ENCODE data around the gene MRPL39.

The MRPL39 gene

DNA sequence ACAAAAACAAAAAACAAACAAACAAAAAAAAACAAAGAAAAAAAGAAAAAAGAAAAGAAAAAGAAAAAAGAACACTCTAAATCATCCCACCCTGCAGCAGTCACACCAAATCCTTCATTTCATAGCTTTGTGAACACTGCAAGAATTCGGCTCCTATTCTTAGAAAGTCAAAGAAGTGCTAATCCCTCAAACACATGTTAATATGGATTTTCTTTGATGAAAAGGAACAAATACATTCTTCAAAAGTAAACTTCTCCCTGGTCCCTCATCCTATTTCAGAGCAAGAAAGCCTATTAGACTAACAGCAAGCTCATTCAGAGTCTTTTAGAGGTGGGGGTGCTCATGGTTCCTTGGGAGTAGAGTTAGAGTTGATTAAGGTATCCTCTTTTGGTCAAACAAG, 7.2 kb upstream of the MRPL39 start:
- no peak for DNase-seq (ENCODE audit: low spot score)

DNA sequence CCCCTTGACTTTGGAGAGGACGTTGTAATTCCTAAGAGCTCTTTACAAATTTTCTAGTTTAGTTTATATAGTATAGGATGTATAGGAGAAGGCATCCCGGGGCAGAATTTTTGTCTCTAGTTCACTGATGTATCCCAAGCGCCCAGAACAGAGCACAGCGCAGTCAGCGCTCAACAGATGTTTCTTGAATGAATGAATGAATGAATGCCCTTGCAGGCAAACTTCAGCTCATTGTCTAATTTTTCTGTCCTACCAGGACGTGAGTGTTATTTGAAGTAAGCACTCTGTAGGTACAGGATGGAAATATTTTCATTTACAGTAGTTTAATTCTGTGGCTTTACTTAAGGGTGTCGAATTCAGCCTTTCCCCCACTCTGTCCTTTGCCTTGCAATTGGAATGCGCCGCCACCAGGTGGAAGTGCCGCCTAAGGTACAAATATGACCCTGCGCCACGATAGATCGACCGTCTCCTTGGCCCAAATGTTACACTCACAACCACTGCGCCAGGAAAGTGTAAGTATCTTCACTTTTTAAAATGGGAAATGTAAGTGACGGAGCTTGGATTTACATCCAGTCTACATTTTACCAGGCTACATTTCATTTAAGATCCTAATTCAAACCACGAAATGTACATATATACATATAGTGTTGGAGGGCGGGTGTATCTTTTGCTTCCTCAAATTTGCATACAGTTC, 910 bp upstream of the MRPL39 start:
- DNase-seq (ENCODE audit: low spot score) = peak; percentile 88

DNA sequence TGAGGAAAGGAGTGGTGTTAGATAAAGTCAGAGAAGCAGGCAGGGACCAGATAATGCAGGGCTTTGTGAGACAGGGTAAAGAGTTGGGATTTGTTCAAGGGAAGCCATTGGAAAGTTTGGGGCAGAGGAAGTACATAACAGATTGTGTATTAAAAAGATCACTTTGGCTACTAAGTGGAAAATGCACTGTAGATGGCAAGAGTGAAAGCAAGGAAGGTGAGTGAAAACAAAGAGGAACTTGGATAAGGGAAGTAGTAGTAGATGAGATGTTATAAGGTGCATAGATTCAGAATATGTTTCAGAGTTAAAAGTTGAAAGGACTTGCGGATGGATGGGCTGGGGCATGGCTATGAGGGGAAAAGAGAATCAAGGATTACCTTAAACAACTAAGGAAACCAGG, 17.4 kb downstream of the MRPL39 start:
- no peak for DNase-seq (ENCODE audit: low spot score)

DNA sequence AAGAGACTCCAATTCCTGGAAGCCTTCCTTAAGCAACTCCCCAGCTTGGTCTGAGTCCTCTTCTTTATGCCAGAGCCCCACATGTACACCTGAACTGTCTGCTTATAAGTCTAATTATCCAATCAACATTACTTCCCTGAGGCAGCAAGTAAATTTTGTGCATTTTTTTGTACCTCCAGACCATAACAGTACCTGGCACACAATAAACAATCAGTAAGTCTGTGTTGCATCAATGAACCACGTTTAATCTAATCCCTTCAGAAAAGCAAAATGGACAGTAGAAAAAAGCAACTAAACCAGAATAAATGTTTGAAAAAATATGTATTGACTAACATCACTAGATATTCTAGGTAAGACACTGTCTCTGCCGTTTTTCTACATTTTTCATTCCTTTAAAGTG, 20.5 kb downstream of the MRPL39 start:
- DNase-seq (ENCODE audit: low spot score) = no peak

DNA sequence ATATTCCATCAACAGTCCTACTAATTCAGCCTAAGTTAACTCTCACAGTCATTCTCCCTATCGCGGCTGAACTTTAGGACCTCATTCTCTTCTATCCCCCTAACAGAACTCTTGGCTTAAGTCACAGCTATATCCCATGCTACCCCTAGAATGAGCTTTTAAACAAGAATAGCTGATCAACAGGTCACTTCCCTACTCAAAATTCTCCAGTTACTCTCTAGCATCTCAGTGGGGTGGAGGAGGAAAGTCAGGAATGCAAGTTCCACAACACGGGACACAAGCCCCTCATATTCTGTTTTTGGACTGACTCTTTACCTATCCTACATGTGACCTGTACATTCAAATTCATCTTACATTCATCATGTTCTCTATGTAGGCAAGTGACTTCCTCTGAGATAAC, 21.0 kb downstream of the MRPL39 start:
- no peak for DNase-seq (ENCODE audit: low spot score)

DNA sequence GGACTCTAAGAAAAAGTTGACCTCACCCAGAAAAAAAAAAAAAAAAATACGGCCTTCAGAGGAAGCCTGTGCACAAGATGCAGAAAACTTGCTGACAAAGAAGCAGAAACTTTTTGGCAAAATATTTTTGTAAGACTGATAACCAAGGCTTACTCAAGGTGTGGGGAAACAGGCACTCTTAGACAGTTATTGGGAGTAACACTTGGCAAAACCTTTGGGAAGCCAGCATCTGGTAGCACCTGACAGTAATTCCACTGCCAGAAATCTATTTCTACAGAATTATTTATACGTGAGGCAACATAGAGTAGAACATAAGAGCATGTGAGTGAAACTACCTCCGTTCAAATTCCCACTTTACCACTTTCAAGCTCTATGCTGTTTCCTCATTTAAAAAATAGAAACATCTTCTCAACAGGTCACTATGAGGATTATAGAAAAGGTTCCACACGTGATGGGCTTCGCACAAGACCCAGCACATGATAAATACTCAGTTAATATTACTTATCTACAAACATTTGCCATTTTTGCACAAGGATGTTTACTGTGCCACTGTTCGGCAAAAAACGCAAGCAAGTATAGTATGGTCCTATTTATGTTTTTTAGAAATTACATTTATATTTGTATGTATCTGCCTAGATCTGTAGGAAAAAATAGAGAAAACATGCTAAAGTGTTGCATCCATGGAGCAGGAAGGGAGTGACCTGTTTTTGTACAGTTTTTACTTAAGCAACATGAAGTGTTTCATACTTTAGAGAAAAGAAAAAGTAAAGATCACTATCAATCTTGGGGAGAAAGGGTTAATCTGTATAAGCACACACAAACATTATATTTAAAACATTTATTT, 22.2 kb downstream of the MRPL39 start:
- DNase-seq (ENCODE audit: low spot score) = no peak

DNA sequence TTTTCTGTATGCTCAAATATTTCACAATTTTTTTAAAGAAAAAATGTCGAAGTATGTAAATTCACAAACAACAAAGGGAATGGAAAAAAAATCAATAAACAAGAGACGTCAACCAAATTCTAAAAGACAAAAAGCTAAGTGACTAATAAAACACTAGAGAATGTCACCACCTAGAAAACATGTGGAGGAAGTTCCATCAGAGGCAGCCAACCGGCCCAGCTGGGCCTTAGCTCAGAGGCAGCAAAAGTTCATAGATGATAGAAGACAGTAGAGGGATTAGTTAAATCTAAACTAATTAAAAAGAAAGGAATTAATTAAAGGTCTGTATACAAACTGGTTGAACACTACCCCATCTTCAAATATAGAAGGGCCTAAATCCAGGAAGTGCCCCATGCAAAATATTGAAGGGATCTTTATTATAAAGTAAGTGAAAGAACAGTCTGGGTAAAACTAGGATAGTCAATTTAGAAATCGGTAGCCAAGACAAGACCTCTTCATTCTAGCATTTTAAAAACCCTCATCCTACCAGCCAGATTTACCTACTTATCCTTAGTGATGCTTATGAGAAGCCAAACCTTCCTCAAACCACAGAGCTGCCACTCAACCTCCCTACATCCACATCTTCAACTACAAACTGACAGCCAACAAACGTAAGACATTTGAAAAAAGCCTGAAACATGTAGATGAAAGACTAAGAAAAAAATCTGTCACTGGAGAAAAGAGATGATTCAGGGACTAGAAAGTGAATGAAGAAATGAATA, 23.7 kb downstream of the MRPL39 start:
- DNase-seq (ENCODE audit: low spot score) = no peak

DNA sequence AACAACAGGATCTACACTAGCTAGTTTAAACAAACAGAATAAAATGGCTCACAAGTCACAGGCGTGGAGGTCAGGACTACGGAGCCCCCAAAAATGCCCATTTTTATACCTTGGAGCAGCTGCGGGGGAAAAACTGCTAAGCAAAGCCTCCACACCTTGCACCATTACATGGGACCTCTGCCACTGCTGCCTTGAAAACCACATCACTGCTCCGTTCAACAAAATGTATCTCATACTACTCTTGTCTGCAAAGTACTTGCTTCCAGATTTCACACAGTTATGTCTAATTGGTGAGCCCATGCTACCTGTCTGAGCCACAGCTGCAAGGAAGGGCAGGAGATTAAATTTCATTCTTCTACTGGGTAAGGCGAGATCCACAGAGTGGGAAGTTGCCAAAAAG, 24.4 kb downstream of the MRPL39 start:
- no peak for DNase-seq (ENCODE audit: low spot score)

DNA sequence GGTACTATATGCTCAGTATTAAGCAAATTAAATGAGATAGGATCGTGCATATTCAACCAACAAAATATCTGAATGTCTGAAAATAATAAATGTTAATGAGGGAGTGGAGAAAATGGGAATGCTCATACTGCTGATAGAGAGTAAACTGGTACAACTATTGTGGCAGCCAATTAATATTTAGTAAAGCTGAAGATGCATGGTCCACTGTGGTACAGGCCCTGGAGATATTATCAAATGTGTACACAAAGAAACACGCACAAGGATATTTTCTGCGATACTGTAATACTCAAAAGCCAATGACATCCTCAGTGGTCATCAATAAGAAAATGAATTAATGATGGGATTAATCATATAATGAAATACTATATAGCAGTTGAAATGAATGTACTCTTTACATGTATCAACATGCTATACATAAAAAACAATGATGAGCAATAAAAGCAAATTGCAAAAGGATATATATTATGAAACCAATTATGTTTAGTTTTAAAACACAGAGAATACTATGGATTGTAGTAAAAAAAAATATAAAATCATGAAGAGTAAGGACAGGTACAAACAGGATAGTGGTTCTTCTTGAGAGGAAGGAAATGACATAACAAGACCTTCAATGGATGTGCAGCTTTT, 25.0 kb downstream of the MRPL39 start:
- no peak for DNase-seq (ENCODE audit: low spot score)

DNA sequence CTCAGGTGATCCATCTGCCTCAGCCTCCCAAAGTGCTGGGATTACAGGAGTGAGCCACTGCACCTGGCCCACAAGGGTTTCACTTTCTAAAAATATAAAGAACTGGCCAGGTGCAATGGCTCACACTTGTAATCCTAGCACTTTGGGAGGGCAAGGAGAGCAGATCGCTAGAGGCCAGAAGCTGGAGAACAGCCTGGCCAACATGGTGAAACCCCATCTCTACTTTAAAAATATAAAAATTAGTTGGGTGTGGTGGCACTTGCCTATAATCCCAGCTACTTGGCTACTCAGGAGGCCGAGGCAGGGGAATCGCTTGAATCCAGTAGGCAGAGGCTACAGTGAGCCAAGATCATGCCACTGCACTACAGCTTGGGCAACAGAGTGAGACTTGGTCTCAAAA, 25.7 kb downstream of the MRPL39 start:
- DNase-seq (ENCODE audit: low spot score) = no peak

DNA sequence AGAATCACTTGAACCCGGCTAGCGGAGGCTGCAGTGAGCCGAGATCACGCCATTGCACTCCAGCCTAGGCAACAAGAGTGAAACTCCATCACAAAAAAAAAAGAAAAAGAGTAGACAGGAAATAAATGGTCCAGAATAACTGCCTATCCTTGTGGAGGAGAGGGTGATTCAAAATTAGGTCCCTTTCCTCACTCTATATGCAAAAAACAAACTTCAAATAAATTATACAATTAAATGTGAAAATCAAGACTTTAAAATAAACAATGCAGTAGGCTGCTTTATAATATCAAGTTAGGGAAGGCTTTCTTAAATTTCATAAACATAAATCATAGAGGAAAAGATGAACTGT, 26.4 kb downstream of the MRPL39 start:
- no peak for DNase-seq (ENCODE audit: low spot score)

DNA sequence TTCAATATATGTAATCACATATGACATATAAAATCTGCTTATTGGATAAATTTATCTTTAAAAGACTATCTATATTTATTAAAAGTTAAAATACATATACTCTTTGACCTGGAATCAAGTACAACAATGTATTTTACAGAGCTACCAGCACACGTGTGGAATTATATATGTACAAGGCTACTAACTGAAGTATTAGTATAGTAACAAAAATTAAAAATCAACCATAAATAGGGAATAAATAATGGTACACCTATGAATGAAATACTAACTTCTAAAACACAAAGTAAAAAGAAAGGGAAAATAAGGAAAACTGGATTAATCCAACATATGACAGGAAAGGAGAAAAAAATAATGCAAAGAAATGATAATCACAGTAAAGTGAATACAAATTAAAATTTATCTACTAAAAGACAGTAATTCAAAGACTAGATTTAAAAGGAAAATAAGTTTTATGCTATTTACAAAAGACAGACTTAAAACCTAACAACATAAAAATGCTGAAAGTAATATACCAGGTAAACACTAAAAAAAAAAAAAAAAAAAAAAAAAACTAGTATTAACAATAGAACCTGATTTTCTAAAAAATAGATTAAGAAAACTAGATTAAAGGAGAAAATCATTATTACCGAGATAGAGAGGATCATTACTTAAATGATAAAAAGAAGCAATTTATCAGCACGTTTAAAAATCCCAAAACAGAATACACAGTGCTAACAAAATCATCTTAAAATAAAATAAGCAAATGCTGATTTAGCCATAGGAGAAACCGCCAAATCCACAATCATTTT, 27.9 kb downstream of the MRPL39 start:
- DNase-seq (ENCODE audit: low spot score) = no peak

DNA sequence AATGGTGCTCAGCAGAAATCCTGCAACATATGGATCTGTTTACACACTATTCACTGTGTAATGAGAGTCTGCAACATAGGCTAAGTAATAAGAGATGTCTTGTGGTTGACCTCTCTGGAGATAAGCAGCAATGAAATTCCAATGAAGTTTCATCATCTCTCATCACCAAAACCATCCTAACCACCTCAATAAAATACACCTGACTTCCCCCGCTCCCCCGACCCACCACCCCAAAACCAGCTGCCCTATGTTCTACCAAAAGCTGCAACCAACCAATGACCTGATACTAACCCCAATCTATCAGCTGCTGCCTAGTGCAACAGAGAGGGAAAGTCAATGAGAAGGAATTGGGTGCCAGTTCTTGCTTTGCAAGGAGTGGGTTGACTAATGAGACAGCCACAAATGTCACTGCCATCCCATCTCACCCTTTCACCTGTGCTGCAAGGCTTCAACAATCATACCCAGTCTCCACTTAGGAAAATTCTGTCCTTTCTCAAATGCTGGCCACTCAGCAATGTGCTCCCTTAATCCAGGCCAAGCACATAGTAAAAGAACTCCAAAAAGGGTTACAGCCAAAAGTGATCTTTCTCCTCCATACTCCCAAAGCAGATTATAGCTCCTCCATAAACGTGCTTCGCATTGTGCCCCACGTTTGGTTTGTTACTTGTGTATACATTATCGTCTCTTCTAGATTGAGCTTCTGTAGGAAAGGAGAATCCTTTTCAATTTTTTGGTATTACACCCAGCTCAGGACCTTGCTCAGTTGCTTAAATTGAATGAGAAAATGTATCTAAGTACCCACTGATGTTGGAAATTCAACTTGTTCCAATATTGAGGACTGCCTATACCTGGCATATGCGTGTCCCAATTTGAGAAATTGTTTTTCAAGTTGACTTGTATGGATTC, 29.0 kb downstream of the MRPL39 start:
- no peak for DNase-seq (ENCODE audit: low spot score)

DNA sequence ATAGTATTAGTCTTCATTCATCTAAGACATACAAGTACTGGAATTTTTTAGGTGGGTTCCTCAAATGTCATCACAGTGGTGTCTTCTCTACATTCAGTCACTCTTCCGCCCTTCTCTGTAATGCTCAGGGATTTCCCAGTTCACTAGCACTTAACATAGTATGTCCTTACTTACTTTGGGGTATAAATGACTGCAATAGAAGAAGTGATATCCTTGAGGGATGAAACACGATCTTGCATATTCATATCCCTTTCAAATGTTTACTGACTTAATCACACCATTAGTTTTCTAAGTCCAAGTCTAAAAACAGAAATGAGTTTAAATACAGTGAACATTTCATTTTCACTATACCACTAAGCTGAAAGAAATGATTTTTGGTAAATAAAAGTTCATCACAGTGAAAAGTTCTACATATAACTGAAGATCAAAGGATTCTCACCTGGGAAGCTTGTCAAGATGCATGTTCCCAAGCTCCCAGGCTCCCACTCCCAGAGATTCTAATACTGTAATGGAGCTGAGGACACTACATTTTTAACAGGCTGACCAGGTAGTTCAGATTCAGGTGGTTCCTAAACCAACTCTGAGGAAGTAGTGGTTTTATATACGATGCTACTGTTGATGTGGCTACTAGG, 29.7 kb downstream of the MRPL39 start:
- DNase-seq (ENCODE audit: low spot score) = no peak

DNA sequence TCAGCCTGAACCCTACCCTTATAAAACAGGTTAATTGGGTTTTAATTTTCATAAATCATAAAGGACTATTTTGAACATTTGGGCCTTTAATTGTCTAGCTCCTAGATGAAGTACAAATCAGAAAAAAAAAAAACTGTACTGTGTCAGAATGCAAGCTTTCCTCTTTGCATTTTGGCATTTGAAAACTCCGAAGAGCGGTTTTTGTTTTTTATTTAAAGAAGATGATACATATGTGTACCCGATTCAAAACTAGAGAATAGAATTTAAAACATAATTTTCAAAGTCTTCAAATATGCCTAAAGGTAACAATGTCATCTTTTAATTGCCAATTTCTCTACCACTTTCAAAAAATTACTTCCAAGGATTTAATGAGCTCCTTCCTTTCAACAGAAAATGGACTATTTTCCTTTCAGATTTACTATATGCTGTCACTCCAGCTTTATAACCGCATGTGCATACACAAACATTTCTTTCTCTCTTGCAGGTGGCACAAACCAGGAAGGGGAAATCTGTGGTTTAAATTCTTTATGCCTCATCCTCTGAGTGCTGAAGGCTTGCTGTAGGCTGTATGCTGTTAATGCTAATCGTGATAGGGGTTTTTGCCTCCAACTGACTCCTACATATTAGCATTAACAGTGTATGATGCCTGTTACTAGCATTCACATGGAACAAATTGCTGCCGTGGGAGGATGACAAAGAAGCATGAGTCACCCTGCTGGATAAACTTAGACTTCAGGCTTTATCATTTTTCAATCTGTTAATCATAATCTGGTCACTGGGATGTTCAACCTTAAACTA, 33.7 kb downstream of the MRPL39 start:
- peak; percentile 76 for DNase-seq (ENCODE audit: low spot score)

DNA sequence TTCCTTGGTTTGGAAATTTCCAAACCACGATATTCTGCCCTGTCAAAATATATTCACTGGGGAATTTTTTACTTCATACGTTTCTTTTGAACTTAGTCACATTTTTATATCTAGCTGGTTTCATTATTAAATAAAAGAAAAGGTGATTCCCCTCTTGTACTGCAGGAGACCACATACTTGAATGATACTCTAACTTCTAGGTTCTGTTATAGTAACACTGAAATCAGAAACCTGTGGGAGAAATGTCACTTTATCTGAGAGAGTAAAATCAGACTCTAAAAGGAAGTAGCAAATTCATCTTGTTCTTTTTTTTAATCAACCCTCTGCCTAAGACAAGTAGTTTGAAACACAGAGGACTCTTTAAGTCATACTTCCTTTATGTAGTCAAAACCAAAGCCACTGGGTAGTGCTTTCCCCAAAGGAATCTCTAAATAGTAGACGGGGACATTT, 34.4 kb downstream of the MRPL39 start:
- no peak for DNase-seq (ENCODE audit: low spot score)

DNA sequence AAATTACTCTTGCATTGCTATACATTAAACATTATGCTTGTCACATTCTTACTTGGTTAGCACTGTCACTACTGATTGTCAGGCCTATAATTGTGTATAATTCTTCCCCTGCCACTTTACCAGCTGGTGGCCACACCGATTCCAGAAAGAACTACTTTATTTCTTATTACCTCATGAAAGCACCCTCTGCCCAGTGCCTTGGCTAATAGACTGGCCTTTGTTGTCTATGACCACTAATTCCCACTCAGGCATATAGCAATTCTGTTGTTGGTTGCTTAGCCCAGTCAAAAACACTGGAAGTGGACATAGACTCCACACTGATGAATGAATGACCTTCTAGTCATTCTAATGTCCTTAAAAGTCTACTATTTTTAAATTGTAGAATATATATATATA, 35.6 kb downstream of the MRPL39 start:
- DNase-seq (ENCODE audit: low spot score) = no peak

DNA sequence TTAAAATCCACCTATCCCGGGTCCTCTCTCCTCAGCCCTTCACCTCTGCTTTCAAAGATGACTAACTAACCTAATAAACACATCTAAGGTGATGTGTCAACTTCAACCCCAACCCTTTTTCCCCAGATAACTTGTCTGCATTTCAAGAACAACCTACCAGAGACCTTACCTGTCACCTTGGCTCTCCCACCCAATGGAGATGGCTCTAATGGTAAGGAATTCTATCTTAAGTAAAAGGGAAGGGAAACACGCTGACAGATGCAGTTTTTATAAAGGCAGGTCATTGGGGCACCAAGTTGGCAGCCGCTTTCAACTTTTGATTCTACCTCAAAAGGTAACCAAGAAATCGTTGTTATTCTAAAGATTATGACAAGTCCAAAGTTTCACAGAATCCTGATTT, 37.6 kb downstream of the MRPL39 start:
- DNase-seq (ENCODE audit: low spot score) = no peak

DNA sequence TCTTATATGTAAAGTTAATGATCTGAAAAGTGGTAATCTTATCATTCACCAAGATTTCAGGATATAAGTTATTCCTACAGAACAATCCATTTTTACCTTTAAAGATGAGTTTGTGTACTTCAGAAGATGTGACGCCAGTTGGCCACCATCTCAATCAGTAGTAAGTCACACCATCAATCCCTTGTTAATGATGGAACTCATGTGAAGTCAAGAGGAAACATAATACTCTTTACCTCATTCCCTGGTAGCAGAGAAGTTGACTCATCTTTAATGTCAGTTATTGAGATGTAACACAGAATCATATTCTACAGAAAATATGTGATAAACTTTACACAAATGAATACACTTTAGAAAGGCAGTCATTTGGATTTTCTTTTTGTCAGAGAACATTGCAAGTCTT, 38.2 kb downstream of the MRPL39 start:
- no peak for DNase-seq (ENCODE audit: low spot score)

Data from AG20443 (cell line).